Measurements from ENCODE around the gene AMN. TPM values are rescaled to one million over a fixed set of nuclear protein-coding genes. Genes with fewer than 3 reads are reported as not detected.

AMN gene
- total RNA-seq, 2 donors from 2014 or later: 3.2 to 3.9 TPM

DNA sequence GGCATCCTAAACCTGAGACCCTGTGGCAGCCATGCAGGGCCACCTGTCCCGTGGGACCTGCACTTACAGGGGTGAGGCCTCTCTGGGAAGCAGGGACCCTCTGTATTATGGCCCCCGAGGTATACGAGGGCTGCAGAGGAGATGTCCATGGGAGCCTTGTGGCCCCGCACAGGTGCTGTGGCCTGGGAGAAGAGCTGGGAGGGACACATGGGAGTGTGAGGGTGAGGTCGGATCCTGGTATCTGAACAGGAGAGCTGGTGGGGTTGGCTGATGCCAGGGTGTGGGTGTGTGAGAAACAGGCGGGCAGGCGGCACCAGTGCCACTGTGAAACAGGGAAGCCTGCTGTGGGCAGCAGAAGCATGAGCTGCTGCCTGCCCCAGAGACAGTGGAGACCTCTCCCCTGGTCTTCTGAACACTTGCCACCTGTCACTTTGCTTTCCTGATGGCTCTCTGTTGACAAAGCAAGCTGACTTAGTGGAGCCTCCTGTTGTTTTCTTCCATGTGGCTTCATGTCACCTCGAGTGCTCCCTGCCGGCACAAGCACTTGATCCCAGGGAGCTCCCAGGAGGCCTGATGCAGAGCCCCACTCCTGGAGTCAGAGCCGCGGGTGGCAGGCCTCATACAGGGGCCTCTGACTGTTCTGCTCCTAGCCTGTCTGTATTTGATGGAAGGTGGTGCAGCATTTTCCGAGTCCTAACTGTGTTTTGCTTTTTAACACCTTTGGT is 19.8 kb upstream of the AMN start:
- H3K9me3 Mint-ChIP-seq: no peaks in the 10 kb centered on the region
- H3K27ac Mint-ChIP-seq: peak overlapping the region; percentile 32
- peaks cover 28% of the 10 kb centered on the region for H3K4me1 Mint-ChIP-seq (ENCODE audit: low read depth)
- DNase-seq (no peak), ATAC-seq (replicated peaks in 1 of 2) (no peak)
- no peaks in the 10 kb centered on the region for H3K27me3 Mint-ChIP-seq (ENCODE audit: low read depth)
- H3K36me3 Mint-ChIP-seq (ENCODE audit: insufficient read depth in 2 of 2): peaks cover 11 to 33% of the 10 kb centered on the region in 2 donors
- H3K4me3 Mint-ChIP-seq: no peak overlapping the region

DNA sequence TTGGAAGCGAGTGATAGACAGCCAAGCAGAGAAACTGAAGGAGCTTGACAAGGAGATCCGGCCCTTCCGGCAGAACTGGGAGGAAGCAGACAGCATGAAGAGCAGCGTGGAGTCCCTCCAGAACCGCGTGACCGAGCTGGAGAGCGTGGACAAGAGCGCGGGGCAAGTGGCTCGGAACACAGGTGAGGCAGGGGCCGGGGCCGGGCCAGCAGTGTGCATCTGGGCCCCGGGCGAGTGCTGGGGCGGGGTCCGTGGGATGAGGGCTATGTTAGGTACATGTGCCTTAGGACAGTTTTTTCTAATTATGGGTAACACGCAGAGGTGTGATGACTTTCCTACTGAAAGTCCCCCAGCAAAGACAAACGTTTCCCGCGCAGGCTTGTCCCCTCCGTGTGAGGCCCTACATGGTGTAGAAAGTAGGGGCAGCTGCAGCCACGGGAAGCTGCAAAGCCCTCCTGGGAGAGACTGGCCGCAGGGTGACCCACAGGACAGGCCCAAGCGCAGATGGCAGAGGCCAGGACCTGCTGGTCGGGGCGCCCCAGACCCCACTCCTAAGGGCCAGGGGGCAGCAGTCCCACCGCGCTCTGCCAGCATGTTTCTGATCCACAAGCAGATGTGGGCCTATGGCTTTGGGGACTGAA is 19.1 kb upstream of the AMN start:
- DNase-seq (no peak), ATAC-seq (replicated peaks in 1 of 2) (no peak)
- Mint-ChIP-seq H3K27ac (peak overlapping the region; percentile 30), H3K4me3 (no peak overlapping the region), H3K27me3 (ENCODE audit: low read depth) (no peaks in the 10 kb centered on the region), H3K36me3 (ENCODE audit: insufficient read depth in 2 of 2) (peaks cover 11 to 31% of the 10 kb centered on the region in 2 donors), H3K9me3 (no peaks in the 10 kb centered on the region), H3K4me1 (ENCODE audit: low read depth) (peaks cover 22% of the 10 kb centered on the region)

- ATAC-seq (replicated peaks in 1 of 2) (peak; percentile 4 to 30), DNase-seq (no peak)
- Mint-ChIP-seq H3K27me3 (ENCODE audit: low read depth) (no peaks in the 10 kb centered on the region), H3K27ac (no peak overlapping the region), H3K9me3 (no peaks in the 10 kb centered on the region), H3K36me3 (ENCODE audit: insufficient read depth in 2 of 2) (peaks cover 9 to 27% of the 10 kb centered on the region in 2 donors), H3K4me1 (ENCODE audit: low read depth) (peaks cover 18% of the 10 kb centered on the region), H3K4me3 (no peak overlapping the region)
These were observed 18.5 kb upstream of the AMN start for GRCh38 chr14:102903889-102904512.

- Mint-ChIP-seq H3K27me3 (ENCODE audit: low read depth) (no peaks in the 10 kb centered on the region), H3K36me3 (ENCODE audit: insufficient read depth in 2 of 2) (peaks cover 7 to 25% of the 10 kb centered on the region in 2 donors), H3K4me3 (no peak overlapping the region), H3K9me3 (no peaks in the 10 kb centered on the region), H3K27ac (no peak overlapping the region), H3K4me1 (ENCODE audit: low read depth) (peaks cover 18% of the 10 kb centered on the region)
- ATAC-seq (replicated peaks in 1 of 2): no peak
- DNase-seq: no peak
These were observed 17.1 kb upstream of the AMN start for GRCh38 chr14:102905116-102906108.

DNA sequence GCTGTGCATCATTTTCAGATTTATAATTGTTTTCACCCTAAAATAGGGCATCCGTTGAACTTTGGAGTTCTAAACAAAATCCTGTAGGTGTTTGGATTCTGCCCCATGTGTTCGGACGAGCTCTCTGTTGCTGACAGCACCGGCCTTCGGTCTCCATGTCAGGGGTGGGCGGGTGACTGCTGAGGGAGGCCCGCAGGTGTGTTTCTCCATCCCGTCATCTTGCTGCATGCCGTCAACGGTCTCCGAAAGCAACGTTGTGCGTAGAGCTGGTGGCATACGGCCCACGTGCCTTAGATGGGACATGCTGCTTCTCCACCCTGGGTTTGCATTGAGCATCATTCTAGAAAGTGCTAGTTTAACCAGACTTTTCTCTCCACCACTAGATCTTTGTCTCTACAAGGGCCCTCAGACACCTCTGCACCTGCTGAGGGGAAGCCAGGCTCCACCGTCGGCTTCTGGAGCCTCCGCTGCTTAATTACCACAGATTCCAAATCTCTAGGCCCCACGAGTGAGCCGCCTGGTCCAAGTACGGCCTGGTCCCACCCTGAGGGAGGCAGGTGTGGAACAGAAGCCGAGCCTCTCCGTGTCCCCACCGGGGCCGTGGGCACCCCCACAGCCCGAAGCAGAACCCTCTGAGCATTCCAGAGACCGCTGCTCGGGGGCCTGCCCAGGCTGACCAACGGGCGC is 15.7 kb upstream of the AMN start:
- Mint-ChIP-seq H3K27ac (no peak overlapping the region), H3K9me3 (no peaks in the 10 kb centered on the region), H3K27me3 (ENCODE audit: low read depth) (no peaks in the 10 kb centered on the region), H3K4me1 (ENCODE audit: low read depth) (peaks cover 8% of the 10 kb centered on the region), H3K36me3 (ENCODE audit: insufficient read depth in 2 of 2) (peaks cover 7 to 25% of the 10 kb centered on the region in 2 donors), H3K4me3 (no peak overlapping the region)
- ATAC-seq (replicated peaks in 1 of 2): peak in 1 of 2 donors; percentile 3
- no peak for DNase-seq

DNA sequence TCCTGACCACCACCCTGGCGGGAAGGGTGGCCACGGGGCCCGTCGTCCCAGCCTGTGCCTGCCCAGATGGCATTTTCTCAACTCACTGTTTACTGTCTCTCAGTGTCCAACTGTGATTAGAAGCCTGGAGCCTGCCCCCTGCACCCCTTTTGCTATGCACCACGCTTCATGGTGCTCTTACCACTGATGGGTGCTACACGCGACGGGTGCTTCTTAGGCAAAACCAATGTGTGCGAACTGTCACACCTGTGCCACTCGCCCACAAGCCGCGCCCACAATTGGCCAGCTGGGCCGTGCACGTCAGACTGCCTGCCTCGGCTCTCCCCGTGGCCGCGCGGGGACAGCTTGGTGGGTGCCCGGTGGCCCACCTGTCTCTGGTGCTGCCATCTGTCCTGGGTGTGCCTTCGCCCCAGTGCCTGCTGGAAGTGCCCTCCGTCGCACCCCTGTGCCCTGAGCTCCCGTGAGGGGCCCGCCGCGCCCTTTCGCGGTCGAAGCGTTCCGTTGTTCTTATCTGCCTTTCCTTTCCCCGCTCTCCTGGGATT is 15.1 kb upstream of the AMN start:
- DNase-seq (no peak), ATAC-seq (replicated peaks in 1 of 2) (no peak)
- Mint-ChIP-seq H3K27ac (no peak overlapping the region), H3K9me3 (no peaks in the 10 kb centered on the region), H3K27me3 (ENCODE audit: low read depth) (no peaks in the 10 kb centered on the region), H3K4me3 (no peak overlapping the region), H3K36me3 (ENCODE audit: insufficient read depth in 2 of 2) (peaks cover 7 to 24% of the 10 kb centered on the region in 2 donors), H3K4me1 (ENCODE audit: low read depth) (peaks cover 8% of the 10 kb centered on the region)

GRCh38 chr14:102907980-102908730 is 14.3 kb upstream of the AMN start:
- Mint-ChIP-seq H3K4me3 (no peak overlapping the region), H3K4me1 (ENCODE audit: low read depth) (no peaks in the 10 kb centered on the region), H3K27me3 (ENCODE audit: low read depth) (no peaks in the 10 kb centered on the region), H3K9me3 (no peaks in the 10 kb centered on the region), H3K27ac (peak overlapping the region; percentile 20), H3K36me3 (ENCODE audit: insufficient read depth in 2 of 2) (peaks cover 6 to 17% of the 10 kb centered on the region in 2 donors)
- ATAC-seq (replicated peaks in 1 of 2) (no peak), DNase-seq (no peak)

DNA sequence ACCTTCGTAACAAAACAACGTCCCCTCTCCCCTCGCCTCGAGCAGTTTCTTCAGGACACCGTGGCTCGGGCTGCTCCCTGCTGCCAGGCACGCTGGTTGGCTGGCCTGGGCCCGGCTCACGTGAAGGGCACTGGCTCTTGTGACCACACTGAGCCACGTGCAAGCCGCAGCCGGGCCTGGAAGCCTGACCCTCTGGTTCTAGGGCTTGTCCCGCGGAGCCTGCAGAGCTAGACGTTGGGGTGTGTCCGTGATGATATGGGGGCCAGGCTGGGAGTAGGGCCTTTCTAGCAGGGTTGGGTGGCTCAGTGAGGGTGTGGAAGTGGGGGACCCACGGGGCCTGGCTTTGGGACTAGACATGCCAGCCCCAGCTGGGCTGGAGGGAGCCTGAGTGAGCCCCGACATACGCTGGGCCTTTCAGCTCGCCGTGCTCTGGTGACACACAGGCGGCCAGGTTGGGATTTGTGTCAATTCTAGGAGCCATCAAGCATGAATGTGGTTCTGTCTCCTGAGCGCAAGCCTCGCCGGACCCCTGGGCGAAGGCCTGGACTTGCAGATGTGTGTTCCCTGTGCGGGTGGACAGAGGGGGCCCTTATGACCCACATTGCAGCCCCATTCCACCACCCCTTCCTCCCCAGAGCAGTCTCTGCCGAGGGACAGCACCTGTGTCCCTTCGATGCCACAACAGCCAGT is 13.6 kb upstream of the AMN start:
- Mint-ChIP-seq H3K36me3 (ENCODE audit: insufficient read depth in 2 of 2) (peaks cover 5 to 12% of the 10 kb centered on the region in 2 donors), H3K4me1 (ENCODE audit: low read depth) (no peaks in the 10 kb centered on the region), H3K27ac (peak overlapping the region; percentile 19), H3K9me3 (no peaks in the 10 kb centered on the region), H3K4me3 (no peak overlapping the region), H3K27me3 (ENCODE audit: low read depth) (no peaks in the 10 kb centered on the region)
- ATAC-seq (replicated peaks in 1 of 2) (peak in 1 of 2 donors; percentile 8), DNase-seq (no peak)

DNA sequence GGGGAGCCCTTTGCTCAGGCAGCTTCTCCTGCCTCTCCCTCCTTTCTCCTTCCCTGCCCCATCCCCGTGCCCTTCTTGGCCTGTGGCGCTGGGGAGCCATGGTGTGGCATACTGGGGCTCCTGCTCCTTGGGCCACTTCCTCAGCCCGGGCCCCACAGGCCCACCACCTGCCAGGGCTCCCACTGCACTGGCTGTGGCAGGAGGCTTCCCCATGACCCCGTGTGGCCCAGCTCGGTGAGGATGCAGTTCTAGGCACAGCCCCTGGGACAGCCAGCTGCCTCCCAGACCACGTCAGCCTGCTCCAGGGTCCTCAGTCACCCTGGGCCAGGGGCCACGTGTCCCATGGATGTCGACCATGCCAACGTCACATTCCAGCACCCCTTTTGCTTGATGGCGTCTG is 13.0 kb upstream of the AMN start:
- Mint-ChIP-seq H3K9me3 (no peaks in the 10 kb centered on the region), H3K27me3 (ENCODE audit: low read depth) (no peaks in the 10 kb centered on the region), H3K36me3 (ENCODE audit: insufficient read depth in 2 of 2) (peaks cover 5 to 12% of the 10 kb centered on the region in 2 donors), H3K27ac (peak overlapping the region; percentile 19), H3K4me3 (no peak overlapping the region), H3K4me1 (ENCODE audit: low read depth) (no peaks in the 10 kb centered on the region)
- ATAC-seq (replicated peaks in 1 of 2): peak in 1 of 2 donors; percentile 18
- DNase-seq: no peak

GRCh38 chr14:102909911-102910310 is 12.6 kb upstream of the AMN start:
- Mint-ChIP-seq H3K9me3 (no peaks in the 10 kb centered on the region), H3K4me1 (ENCODE audit: low read depth) (no peaks in the 10 kb centered on the region), H3K27ac (no peak overlapping the region), H3K4me3 (no peak overlapping the region), H3K27me3 (ENCODE audit: low read depth) (no peaks in the 10 kb centered on the region), H3K36me3 (ENCODE audit: insufficient read depth in 2 of 2) (peaks cover 5 to 12% of the 10 kb centered on the region in 2 donors)
- DNase-seq (no peak), ATAC-seq (replicated peaks in 1 of 2) (peak in 1 of 2 donors; percentile 2)

- Mint-ChIP-seq H3K4me3 (no peak overlapping the region), H3K4me1 (ENCODE audit: low read depth) (no peaks in the 10 kb centered on the region), H3K36me3 (ENCODE audit: insufficient read depth in 2 of 2) (peaks cover 3 to 10% of the 10 kb centered on the region in 2 donors), H3K27ac (peak overlapping the region; percentile 90), H3K27me3 (ENCODE audit: low read depth) (no peaks in the 10 kb centered on the region), H3K9me3 (no peaks in the 10 kb centered on the region)
- no peak for DNase-seq
- ATAC-seq (replicated peaks in 1 of 2): no peak
These were observed 12.0 kb upstream of the AMN start for GRCh38 chr14:102910442-102910841.

Data from activated T-cell treated with anti-CD3 and anti-CD28 coated beads, Interleukin-2, amount 50 U/mL, for 72 hours (primary cell).